KOPT-K1 (cell line): ENCODE measurements around the gene KCNQ1.
"Not testable (repeated sequence)": the region's sequence is repeated elsewhere in the genome, so short reads cannot be mapped to it uniquely, and the experiment has no call there.

Experiments used
- H3K27ac ChIP-seq: fragments of 200-600 bp; sonication (generic); 2 replicates; pipeline ENCODE4 v1.5.1; 2016; ENCODE audit warnings: antibody characterized with exemption, mild to moderate bottlenecking, low read depth, low read length; ENCODE audit not compliant: poor library complexity, severe bottlenecking
- H3K36me3 ChIP-seq: fragments of 200-600 bp; sonication (generic); 2 replicates; pipeline ENCODE4 v1.5.1; 2017; ENCODE audit warnings: antibody characterized with exemption, mild to moderate bottlenecking, low read length, moderate library complexity; ENCODE audit not compliant: insufficient read depth
- H3K9me3 ChIP-seq: fragments of 200-600 bp; sonication (generic); 2 replicates; pipeline ENCODE4 v1.5.1; 2017; ENCODE audit warnings: antibody characterized with exemption, low read length, mild to moderate bottlenecking; ENCODE audit not compliant: insufficient read depth, poor library complexity, severe bottlenecking

KCNQ1 gene

DNA sequence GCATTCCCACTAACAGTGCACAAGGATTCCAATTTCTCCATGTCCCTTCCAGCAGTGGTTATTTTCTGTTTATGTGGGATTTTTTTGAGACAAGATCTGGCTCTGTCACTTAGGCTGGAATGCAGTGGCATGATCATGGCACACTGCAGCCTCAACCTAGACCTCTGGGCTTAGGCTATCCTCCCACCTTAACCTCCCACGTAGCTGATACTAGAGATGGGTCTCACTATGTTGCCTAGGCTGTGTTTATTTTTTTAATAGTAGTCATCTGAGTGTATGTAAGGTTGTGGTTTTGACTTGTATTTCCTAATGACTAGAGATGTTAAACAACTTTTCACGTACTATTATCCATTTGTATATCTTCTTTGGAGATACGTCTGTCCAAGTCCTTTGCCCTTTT is 180.4 kb downstream of the KCNQ1 start:
- Histone ChIP-seq H3K36me3 (no peaks in the 10 kb centered on the region), H3K9me3 (no peaks in the 10 kb centered on the region), H3K27ac (no peak overlapping the region)

DNA sequence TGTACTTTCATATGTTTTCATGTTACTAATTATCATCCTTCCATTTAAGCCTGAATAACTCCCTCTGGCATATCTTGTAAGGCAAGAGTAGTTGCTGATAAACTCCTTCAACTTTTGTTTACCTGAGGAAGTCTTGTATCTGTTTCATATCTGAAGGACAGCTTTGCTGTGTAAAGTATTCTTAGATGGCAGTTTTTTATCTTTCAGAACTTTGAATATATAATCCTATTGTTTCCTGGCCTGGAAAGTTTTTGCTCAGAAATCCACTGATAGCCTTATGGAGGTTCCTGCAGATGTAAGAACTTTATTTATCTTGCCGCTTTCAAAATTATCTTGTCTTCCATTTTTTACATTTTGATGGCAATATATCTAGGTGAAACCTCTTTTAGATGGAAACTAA is 185.9 kb downstream of the KCNQ1 start:
- Histone ChIP-seq H3K9me3 (peaks cover 16% of the 10 kb centered on the region), H3K36me3 (no peaks in the 10 kb centered on the region), H3K27ac (no peak overlapping the region)

DNA sequence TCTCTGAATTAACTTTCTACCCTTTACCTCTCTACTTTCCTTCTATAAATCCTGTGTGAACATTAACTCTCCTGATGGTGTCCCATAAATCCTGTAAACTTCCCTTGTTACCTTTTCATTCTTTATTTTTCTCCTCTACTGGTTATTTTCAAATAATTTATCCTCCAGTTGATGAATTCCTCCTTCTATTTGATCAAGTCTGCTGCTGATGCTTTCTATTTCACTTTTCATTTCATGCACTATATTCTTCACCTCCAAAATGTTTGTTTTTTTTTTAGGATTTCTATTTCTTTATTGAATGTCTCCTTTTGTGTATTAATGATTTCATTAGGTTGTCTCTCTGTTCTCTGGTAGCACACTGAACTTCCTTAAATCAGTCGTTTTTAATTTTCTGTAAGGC is 186.4 kb downstream of the KCNQ1 start:
- H3K27ac ChIP-seq = no peak overlapping the region
- no peaks in the 10 kb centered on the region for H3K36me3 ChIP-seq
- peaks cover 16% of the 10 kb centered on the region for H3K9me3 ChIP-seq

DNA sequence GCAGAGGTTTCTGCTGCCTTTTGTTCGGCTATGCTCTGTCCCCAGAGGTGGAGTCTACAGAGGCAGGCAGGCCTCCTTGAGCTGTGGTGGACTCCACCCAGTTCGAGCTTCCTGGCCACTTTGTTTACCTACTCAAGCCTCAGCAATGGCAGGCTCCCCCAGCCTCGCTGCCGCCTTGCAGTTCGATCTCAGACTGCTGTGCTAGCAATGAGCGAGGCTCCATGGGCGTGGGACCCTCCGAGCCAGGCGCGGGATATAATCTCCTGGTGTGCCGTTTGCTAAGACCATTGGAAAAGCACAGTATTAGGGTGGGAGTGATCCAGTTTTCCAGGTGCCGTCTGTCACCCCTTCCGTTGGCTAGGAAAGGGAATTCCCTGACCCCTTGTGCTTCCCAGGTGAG is 195.0 kb downstream of the KCNQ1 start:
- H3K9me3 ChIP-seq = peaks cover 14% of the 10 kb centered on the region
- H3K36me3 ChIP-seq, H3K27ac ChIP-seq: not testable (repeated sequence)

DNA sequence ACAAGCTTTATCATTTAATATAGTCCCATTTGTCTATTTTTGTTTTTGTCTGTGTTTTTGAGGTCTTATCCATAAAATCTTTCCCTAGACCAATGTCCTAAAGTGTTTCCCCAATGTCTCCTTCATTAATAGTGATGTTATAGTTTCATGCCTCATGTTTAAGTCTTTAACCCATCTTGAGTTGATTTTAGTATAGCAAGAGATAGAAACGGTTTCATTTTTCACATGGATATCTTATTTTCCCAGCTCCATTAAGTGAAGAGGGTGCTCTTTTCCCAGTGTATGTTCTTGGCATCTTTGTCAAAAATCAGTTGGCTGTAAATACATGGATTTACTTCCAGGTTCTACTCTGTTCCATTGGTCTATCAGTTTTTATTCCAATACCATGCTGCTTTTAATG is 196.8 kb downstream of the KCNQ1 start:
- H3K27ac ChIP-seq = no peak overlapping the region
- no peaks in the 10 kb centered on the region for H3K36me3 ChIP-seq
- peaks cover 31% of the 10 kb centered on the region for H3K9me3 ChIP-seq

DNA sequence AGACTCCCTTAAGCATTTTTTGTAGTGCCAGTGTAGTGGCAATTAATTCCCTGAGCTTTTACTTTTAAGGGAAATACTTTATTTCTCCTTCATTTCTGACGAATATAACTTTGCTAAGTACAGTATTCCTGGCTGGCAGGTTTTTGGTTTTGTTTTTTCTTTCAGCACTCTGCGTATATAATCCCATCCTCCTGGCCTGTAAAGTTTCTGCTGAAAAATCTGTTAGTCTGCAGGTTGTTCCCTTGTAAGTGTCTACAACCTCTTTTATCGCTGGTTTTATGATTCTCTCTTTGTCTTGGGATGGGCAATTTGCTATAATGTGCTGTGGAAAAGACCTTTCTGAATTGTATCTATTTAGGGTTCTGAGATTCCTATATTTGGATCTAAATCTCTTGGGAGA is 198.9 kb downstream of the KCNQ1 start:
- H3K9me3 ChIP-seq = peaks cover 45% of the 10 kb centered on the region
- no peaks in the 10 kb centered on the region for H3K36me3 ChIP-seq
- H3K27ac ChIP-seq = no peak overlapping the region

DNA sequence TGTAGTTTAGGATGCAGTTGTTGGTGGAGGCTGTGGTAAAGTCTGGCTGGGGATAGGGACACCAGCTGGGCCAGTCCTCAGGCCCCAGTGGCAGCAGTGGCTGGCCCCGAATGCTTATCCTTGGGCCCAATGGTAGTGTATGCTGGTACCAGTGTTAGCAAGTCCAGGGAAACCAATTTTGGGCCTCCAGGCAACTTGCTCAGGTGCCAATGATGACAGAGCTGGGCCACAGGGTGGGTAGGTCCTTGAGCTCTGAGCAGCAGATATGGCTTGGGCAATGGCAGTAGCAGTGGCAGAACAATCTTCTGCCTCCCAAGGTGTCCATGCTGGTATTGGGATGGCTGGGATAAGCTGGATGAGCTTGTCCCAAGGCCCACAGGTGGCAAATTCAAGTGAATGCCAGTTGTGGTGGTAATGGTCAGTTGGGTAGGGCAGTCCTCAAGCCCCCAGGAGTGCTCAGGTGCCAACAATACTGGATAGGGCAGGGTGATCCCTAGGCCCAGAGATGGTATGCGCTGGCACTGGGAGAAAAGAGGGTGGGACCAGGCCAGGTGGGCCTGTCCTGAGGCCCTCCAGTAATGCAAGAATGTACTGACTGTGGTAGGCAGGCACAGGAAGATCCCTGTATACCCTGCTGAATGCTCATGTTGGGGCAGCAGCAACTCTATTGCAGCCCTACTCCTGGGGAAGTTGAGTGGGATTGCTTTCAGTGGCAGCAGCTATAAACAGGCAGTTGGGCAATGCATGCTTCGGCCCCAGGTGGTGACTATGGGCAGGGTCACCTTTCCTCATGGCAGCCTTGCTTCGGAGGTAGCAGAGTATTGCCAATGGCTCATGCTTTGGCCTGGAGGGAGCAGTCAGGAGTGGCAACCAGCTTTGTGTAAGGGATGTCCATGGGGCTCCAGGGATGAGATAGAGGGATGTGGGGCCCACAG is 200.3 kb downstream of the KCNQ1 start:
- no peaks in the 10 kb centered on the region for H3K36me3 ChIP-seq
- peaks cover 59% of the 10 kb centered on the region for H3K9me3 ChIP-seq
- no peak overlapping the region for H3K27ac ChIP-seq

DNA sequence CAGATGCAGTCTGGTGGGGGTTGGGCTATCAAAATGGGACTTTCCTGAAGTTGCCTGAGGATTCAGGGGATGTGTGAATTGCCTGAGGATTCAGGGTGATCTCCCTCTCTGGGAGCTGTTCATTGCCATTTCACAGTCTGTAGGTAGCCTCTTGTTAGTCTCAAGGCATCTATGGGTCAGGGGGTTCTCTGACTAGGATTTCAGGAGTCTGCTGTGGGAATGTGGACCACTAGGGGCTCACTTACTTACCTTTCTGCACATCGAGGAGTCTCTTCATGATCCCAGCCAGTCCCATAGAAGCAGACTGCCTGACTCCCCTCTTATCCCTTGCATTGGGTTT is 200.9 kb downstream of the KCNQ1 start:
- Histone ChIP-seq H3K9me3 (peaks cover 65% of the 10 kb centered on the region), H3K36me3 (no peaks in the 10 kb centered on the region), H3K27ac (no peak overlapping the region)

DNA sequence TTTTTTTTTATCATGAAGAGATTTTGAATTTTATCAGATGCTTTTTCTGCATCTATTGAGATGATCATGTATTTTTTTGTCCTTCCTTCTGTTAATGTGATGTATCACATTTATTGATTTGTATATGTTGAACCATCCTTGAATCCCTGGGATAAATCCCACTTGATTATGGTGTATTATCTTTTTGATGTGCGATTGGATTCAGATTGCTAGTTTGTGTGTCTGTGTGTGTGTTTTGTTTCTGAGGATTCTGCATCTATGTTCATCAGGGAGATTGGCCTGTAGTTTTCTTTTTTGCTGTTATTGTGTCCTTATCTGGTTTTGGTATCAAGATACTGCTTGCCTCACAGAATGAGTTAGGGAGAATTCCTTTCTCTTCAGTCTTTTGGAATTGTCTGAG is 202.4 kb downstream of the KCNQ1 start:
- H3K27ac ChIP-seq = no peak overlapping the region
- no peaks in the 10 kb centered on the region for H3K36me3 ChIP-seq
- H3K9me3 ChIP-seq = peaks cover 79% of the 10 kb centered on the region

DNA sequence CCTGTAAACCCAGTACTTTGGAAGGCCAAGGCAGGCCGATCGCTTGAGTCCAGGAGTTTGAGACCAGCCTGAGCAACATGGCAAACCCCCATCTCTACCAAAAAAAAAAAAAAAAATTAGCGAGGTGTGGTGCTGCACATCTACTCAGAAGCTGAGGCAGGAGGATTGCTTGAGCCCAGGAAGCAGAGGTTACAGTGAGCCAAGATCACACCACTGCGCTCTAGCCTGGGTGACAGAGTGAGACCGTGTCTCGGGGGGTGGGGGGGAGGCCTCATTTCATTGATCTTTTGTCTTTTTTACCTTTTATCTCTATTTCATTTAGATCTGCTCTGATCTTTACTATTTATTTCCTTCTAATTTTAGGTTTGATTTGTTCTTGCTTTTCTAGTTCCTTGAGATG is 203.1 kb downstream of the KCNQ1 start:
- Histone ChIP-seq H3K27ac (no peak overlapping the region), H3K9me3 (peaks cover 84% of the 10 kb centered on the region), H3K36me3 (no peaks in the 10 kb centered on the region)

DNA sequence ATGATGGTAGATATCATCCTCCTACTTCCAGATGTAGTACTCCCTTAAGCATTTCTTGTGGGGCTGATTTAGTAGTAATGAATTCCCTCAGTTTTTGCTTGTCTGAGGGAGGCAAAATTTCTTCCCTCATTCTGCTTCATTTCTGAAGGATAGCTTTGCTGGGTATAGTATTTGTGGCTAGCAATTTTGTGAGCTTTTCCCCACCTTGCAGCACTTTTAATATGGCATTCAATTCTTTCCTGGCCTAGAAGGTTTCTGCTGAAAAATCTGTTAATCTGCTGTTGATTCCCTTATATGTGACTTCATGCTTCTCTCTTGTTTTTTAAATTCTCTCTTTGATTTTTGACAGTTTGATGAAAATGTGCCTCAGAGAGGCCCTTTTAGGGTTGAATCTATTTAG is 204.6 kb downstream of the KCNQ1 start:
- peaks cover 85% of the 10 kb centered on the region for H3K9me3 ChIP-seq
- no peak overlapping the region for H3K27ac ChIP-seq
- no peaks in the 10 kb centered on the region for H3K36me3 ChIP-seq

DNA sequence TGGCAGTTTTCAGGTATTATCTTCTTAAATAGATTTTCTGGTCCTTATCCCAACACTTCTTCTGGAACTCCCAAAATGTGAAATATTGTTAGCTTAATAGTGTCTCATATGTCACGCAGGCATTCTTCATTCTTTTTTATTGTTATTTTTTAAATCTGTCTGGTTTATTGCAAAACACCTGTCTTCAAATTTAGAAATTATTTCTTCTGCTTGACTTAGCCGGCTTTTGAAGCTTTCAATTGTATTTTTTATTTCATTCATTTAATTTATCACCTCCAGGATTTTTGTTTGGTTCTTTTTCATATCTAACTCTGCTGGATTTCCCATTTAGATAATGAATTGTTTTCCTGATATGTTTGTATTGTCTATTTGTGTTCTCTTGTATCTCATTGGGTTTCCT is 205.0 kb downstream of the KCNQ1 start:
- Histone ChIP-seq H3K9me3 (peaks cover 80% of the 10 kb centered on the region), H3K36me3 (no peaks in the 10 kb centered on the region), H3K27ac (no peak overlapping the region)

DNA sequence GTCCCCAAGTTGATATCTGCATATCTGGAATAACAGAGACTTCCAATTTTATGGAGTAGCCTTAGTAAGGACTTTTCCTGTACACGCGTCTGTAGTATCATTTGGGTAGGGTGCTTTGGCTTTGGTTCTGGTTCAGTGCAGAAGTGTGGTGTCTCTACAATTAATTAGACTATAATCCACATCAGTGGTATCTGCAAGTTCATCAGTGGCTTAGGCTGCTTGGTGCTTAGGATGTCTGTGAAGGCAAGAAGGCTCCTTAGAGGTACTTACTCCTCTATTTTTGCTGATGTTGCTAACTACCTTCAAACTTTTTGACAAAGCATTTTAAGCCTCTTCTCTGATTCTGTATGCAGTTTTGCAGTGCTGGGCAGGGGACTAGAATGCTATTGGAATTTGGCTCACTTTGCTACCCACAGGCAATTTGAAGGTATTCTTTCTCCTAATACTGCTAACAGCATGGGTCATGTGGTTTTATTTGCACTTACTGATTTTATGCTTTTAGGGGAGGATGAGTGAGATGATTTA is 205.6 kb downstream of the KCNQ1 start:
- H3K27ac ChIP-seq = no peak overlapping the region
- no peaks in the 10 kb centered on the region for H3K36me3 ChIP-seq
- peaks cover 75% of the 10 kb centered on the region for H3K9me3 ChIP-seq

DNA sequence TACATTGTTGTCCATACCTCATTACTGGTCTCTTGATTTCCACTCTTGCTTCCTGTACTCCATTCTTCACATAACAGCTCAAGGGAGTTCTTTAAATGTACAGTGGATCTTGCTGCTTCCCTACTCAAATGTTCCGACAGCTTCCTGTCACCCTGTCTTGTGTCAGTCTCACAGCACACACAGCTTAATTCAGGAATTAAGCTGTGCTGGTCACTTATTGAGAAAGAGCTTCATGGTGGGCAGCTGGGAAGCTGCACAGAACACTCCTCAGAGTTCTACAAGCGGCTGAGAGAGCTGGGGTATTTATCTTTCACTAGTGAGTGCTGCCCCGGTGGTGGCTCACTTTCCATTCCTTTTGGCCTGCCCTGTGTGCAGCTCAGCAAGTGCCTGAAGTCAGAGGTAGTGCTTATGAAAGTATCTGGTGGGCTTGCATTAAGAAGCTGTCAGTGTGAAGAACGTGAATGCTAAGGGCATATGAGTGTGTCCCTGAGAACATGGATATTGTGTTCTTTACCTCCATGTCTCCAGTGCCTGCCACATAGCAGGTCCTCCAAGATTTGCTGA is 206.3 kb downstream of the KCNQ1 start:
- H3K9me3 ChIP-seq = peaks cover 68% of the 10 kb centered on the region
- H3K36me3 ChIP-seq = no peaks in the 10 kb centered on the region

DNA sequence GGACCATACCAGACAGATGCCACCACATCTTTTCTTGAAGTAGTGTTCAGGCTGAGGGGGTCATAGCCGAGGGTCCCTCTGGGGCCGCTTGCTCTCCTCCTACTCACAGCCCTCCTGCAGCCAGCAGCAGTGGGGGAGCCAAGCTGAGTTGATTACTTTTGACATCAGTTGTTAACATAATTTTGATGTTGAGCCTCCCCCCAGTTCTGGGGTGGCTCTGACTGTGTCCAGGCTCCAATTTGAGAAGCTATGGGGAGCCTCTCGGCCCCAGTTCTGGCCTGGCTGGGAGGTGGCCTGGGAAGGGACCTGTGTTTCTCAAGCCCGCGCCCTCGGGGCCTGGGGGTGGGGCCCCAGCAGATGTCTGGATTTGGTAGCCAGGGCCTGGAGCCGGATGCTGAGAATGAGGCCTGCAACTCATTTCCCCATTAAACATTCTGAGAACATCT is 207.0 kb downstream of the KCNQ1 start:
- peaks cover 63% of the 10 kb centered on the region for H3K9me3 ChIP-seq
- no peak overlapping the region for H3K27ac ChIP-seq

More for the DNA sequence above, 206.3 kb downstream of the KCNQ1 start:
- H3K27ac ChIP-seq = no peak overlapping the region

More for the DNA sequence above, 207.0 kb downstream of the KCNQ1 start:
- H3K36me3 ChIP-seq = no peaks in the 10 kb centered on the region
